IMR-90 (cell line): ENCODE data around the gene ATP9B. TPM values are rescaled to one million over a fixed set of nuclear protein-coding genes. Genes with fewer than 3 reads are reported as not detected.

Experiments used
- ATAC-seq: fragments of 200-7000 bp; cut with Tn5 transposase; 2 replicates; pipeline ENCODE4 v1.9.1; 2020; ENCODE audit warnings: low read depth, mild to moderate bottlenecking, moderate library complexity
- BruUV-seq: library from RNA; stranded (reverse); fragments of 400-500 nt; replicated peaks from 2 replicates; lab custom pipeline; 2021; lab: Mats Ljungman, UMichigan
- CTCF ChIA-PET: fragments of 300-600 bp; formaldehyde crosslinking; extraction: SDS; loops from one replicate; lab custom pipeline; 2021; ENCODE audit warnings: antibody characterized with exemption; lab: Yijun Ruan, JAX
- POLR2A ChIA-PET: fragments of 300-600 bp; sonication (Branson Sonifier 250); formaldehyde crosslinking; loops from one replicate; lab custom pipeline; 2022; ENCODE audit warnings: antibody characterized with exemption; ENCODE audit not compliant: unreplicated experiment; lab: Charles Lee
- DNase-seq: peaks from one replicate; pipeline ENCODE4 v3.0.0; 2013
- H2AFZ ChIP-seq: replicated peaks from 2 replicates; pipeline ENCODE3; 2013; ENCODE audit warnings: low read length, mild to moderate bottlenecking; ENCODE audit not compliant: poor library complexity
- H2AK5ac ChIP-seq: 2 replicates; pipeline ENCODE4 v1.6.1; 2013; ENCODE audit warnings: low read depth, low read length, inconsistent platforms
- H2AK9ac ChIP-seq: replicated peaks from 2 replicates; pipeline ENCODE3; 2013; ENCODE audit warnings: mild to moderate bottlenecking, low read depth, low read length, moderate library complexity; ENCODE audit not compliant: poor library complexity
- H2BK120ac ChIP-seq: 2 replicates; pipeline ENCODE4 v1.6.1; 2013; ENCODE audit warnings: low read depth, low read length, inconsistent platforms
- H2BK15ac ChIP-seq: 3 replicates; pipeline ENCODE4 v1.6.1; 2013; ENCODE audit warnings: low read depth, low read length, inconsistent platforms
- H2BK20ac ChIP-seq: 2 replicates; pipeline ENCODE4 v1.6.1; 2013; ENCODE audit warnings: low read depth, mild to moderate bottlenecking, inconsistent platforms, low read length, moderate library complexity
- H2BK5ac ChIP-seq: 2 replicates; pipeline ENCODE4 v1.6.1; 2013; ENCODE audit warnings: mild to moderate bottlenecking, low read depth, low read length, inconsistent platforms; ENCODE audit not compliant: poor library complexity, severe bottlenecking
- H3K14ac ChIP-seq: replicated peaks from 2 replicates; pipeline ENCODE4 v1.6.1; 2013; ENCODE audit warnings: low read depth, low read length, inconsistent platforms
- H3K18ac ChIP-seq: 2 replicates; pipeline ENCODE4 v1.6.1; 2013; ENCODE audit warnings: low read depth, low read length, control low read depth
- H3K23ac ChIP-seq: 2 replicates; pipeline ENCODE4 v1.6.1; 2013; ENCODE audit warnings: low read depth, low read length, inconsistent platforms
- H3K27ac ChIP-seq: 2 replicates; pipeline ENCODE4 v1.5.1; 2013; ENCODE audit warnings: mild to moderate bottlenecking, control low read depth, low read length; ENCODE audit not compliant: insufficient read depth
- H3K27me3 ChIP-seq: 2 replicates; pipeline ENCODE4 v1.6.1; 2013; ENCODE audit warnings: low read length; ENCODE audit not compliant: control insufficient read depth, insufficient read depth
- H3K36me3 ChIP-seq: 2 replicates; pipeline ENCODE4 v1.6.1; 2013; ENCODE audit warnings: low read length, mixed read lengths; ENCODE audit not compliant: control insufficient read depth, insufficient read depth
- H3K4ac ChIP-seq: 2 replicates; pipeline ENCODE4 v1.6.1; 2013; ENCODE audit warnings: low read depth, low read length, inconsistent platforms
- H3K4me1 ChIP-seq: 2 replicates; pipeline ENCODE4 v1.6.1; 2013; ENCODE audit warnings: low read length, mixed read lengths; ENCODE audit not compliant: control insufficient read depth, insufficient read depth
- H3K4me2 ChIP-seq: 2 replicates; pipeline ENCODE4 v1.6.1; 2013; ENCODE audit warnings: low read depth, mild to moderate bottlenecking, control low read depth, low read length, moderate library complexity
- H3K4me3 ChIP-seq: 2 replicates; pipeline ENCODE4 v1.5.1; 2013; ENCODE audit warnings: low read depth, mild to moderate bottlenecking, control low read depth, low read length, moderate library complexity; ENCODE audit not compliant: insufficient read depth
- H3K56ac ChIP-seq: 2 replicates; pipeline ENCODE4 v1.6.1; 2013; ENCODE audit warnings: low read length, inconsistent platforms; ENCODE audit not compliant: insufficient read depth; ENCODE audit errors: extremely low read depth
- H3K79me1 ChIP-seq, 2 experiments: 2 replicates each; pipeline ENCODE4 v1.6.1; 2013; ENCODE audit warnings: low read length in 2 of 2, inconsistent platforms in 1 of 2, low read depth in 1 of 2
- H3K9ac ChIP-seq: 2 replicates; pipeline ENCODE4 v1.6.1; 2013; ENCODE audit warnings: low read depth, low read length, control low read depth
- H3K9me1 ChIP-seq: 2 replicates; pipeline ENCODE4 v1.6.1; 2013; ENCODE audit warnings: low read length, inconsistent platforms; ENCODE audit not compliant: insufficient read depth
- H3K9me3 ChIP-seq: 2 replicates; pipeline ENCODE4 v1.6.1; 2013; ENCODE audit warnings: low read length; ENCODE audit not compliant: control insufficient read depth, insufficient read depth
- H4K20me1 ChIP-seq: 2 replicates; pipeline ENCODE4 v1.6.1; 2013; ENCODE audit warnings: low read length, inconsistent platforms; ENCODE audit not compliant: insufficient read depth
- H4K5ac ChIP-seq: 2 replicates; pipeline ENCODE4 v1.6.1; 2013; ENCODE audit warnings: mild to moderate bottlenecking, low read depth, low read length, control low read depth
- H4K8ac ChIP-seq, 2 experiments: 2 replicates each; pipeline ENCODE4 v1.6.1; 2013; ENCODE audit warnings: low read depth in 2 of 2, low read length in 2 of 2, control low read depth in 1 of 2, inconsistent platforms in 1 of 2
- H4K91ac ChIP-seq: 2 replicates; pipeline ENCODE4 v1.6.1; 2013; ENCODE audit warnings: low read depth, low read length, inconsistent platforms; ENCODE audit not compliant: insufficient read depth
- BHLHE40 ChIP-seq: fragments of 150-350 bp; IDR thresholded peaks from 2 replicates; pipeline ENCODE4 v1.6.1; 2016; ENCODE audit warnings: mild to moderate bottlenecking, low read depth, low read length
- CEBPB ChIP-seq: IDR thresholded peaks from 2 replicates; pipeline ENCODE4 v1.6.1; 2012; ENCODE audit warnings: low read depth, low read length, improper control_type of control experiment
- CHD1 ChIP-seq: IDR thresholded peaks from 2 replicates; pipeline ENCODE4 v1.6.1; 2012; ENCODE audit warnings: low read depth, low read length, improper control_type of control experiment
- CTCF ChIP-seq: conservative IDR thresholded peaks from 2 replicates; pipeline ENCODE4 v1.5.1; 2012; ENCODE audit warnings: mild to moderate bottlenecking, low read depth, low read length, improper control_type of control experiment
- ELK1 ChIP-seq: fragments of 150-350 bp; IDR thresholded peaks from 2 replicates; pipeline ENCODE4 v1.6.1; 2016; ENCODE audit warnings: low read depth, mild to moderate bottlenecking, low read length, moderate library complexity, borderline replicate concordance
- FOS ChIP-seq: fragments of 150-350 bp; IDR thresholded peaks from 2 replicates; pipeline ENCODE4 v1.6.1; 2016; ENCODE audit warnings: low read depth, low read length
- MAFK ChIP-seq: IDR thresholded peaks from 2 replicates; pipeline ENCODE4 v1.6.1; 2012; ENCODE audit warnings: low read depth, low read length, improper control_type of control experiment
- MAZ ChIP-seq: IDR thresholded peaks from 2 replicates; pipeline ENCODE4 v1.6.1; 2012; ENCODE audit warnings: low read depth, mild to moderate bottlenecking, low read length, improper control_type of control experiment, moderate library complexity, borderline replicate concordance
- MXI1 ChIP-seq: IDR thresholded peaks from 2 replicates; pipeline ENCODE4 v1.6.1; 2012; ENCODE audit warnings: low read depth, mild to moderate bottlenecking, low read length, moderate library complexity, borderline replicate concordance
- NFE2L2 ChIP-seq: fragments of 150-350 bp; IDR thresholded peaks from 2 replicates; pipeline ENCODE4 v1.6.1; 2016; ENCODE audit warnings: low read depth, mild to moderate bottlenecking, low read length
- POLR2A ChIP-seq: IDR thresholded peaks from 2 replicates; pipeline ENCODE4 v1.6.1; 2012; ENCODE audit warnings: mild to moderate bottlenecking, low read depth, low read length
- RAD21 ChIP-seq: IDR thresholded peaks from 2 replicates; pipeline ENCODE4 v1.6.1; 2012; ENCODE audit warnings: low read length, improper control_type of control experiment
- RCOR1 ChIP-seq: IDR thresholded peaks from 2 replicates; pipeline ENCODE4 v1.6.1; 2012; ENCODE audit warnings: mild to moderate bottlenecking, low read length, improper control_type of control experiment; ENCODE audit not compliant: insufficient replicate concordance
- RFX5 ChIP-seq: IDR thresholded peaks from 2 replicates; pipeline ENCODE4 v1.8.0; 2012; ENCODE audit warnings: low read depth, mild to moderate bottlenecking, low read length, moderate library complexity
- SMC3 ChIP-seq: fragments of 150-350 bp; IDR thresholded peaks from 2 replicates; pipeline ENCODE4 v1.6.1; 2016; ENCODE audit warnings: low read depth, mild to moderate bottlenecking, antibody characterized with exemption, low read length, moderate library complexity
- USF2 ChIP-seq: fragments of 150-350 bp; IDR thresholded peaks from 2 replicates; pipeline ENCODE4 v1.6.1; 2017; ENCODE audit warnings: mild to moderate bottlenecking, antibody characterized with exemption, low read length, low read depth
- WGBS, 2 experiments: methylation state at CpG; one replicate each; pipeline versions ENCODE4 v1.1.5 to v1.1.7; 2013; ENCODE audit warnings: missing lambda C conversion rate in 2 of 2; ENCODE audit not compliant: insufficient read length in 1 of 2; ENCODE audit errors: extremely low coverage in 2 of 2; 5-methylcytosine and 5-hydroxymethylcytosine counted together
- dilution Hi-C: fragments of 300-500 bp; cut with HindIII; formaldehyde crosslinking; loops from one replicate; pipeline ENCODE4 v1.14.3; 2018; ENCODE audit warnings: low sequenced_read_pairs; ENCODE audit not compliant: unreplicated experiment
- in situ Hi-C: fragments of 300-500 bp; cut with MboI; formaldehyde crosslinking; loops from 3 replicates; pipeline ENCODE4 v1.14.3; 2019; ENCODE audit warnings: low sequenced_read_pairs, inconsistent platforms, mixed read lengths
- intact Hi-C: fragments of 100-400 bp; cut with micrococcal nuclease; formaldehyde crosslinking; loops from 2 replicates; pipeline ENCODE4 v1.10.0; 2022
- polyA plus RNA-seq, 3 experiments: library from polyadenylated mRNA; depleted of rRNA; stranded (reverse); fragments of >200 nt; gene quantifications; 2 replicates each; pipeline ENCODE4 v1.2.3, GENCODE V29; 2012; ENCODE audit warnings: low replicate concordance in 1 of 3
- total RNA-seq: library from RNA; depleted of rRNA; stranded (reverse); fragments of >200 nt; gene quantifications from 2 replicates; pipeline ENCODE4 v1.2.3, GENCODE V29; 2012

The ATP9B gene
- total and polyA plus RNA-seq, 2 of the 4 experiments (the other 2 are of a cell fraction), result 11.0 to 11.5 TPM

- Histone ChIP-seq H3K27me3 (no peaks in the 10 kb centered on the region), H3K27ac (no peak overlapping the region), H3K4me3 (no peak overlapping the region), H2BK20ac (no peak overlapping the region), H3K18ac (no peak overlapping the region), H2BK15ac (no peak overlapping the region), H4K8ac (no peak overlapping the region), H3K4me2 (no peak overlapping the region; the same call in 1 of the 2 replicates), H3K14ac (no peak overlapping the region), H4K20me1 (peaks cover 5% of the 10 kb centered on the region; the same call in 1 of the 2 replicates), H3K4ac (no peak overlapping the region), H4K5ac (no peak overlapping the region), H2BK120ac (no peak overlapping the region), H3K79me1 (no peaks in the 10 kb centered on the region), H3K9me1 (no peaks in the 10 kb centered on the region), H3K56ac (no peak overlapping the region), H3K9ac (no peak overlapping the region), H3K9me3 (no peaks in the 10 kb centered on the region), H3K36me3 (peaks cover 9% of the 10 kb centered on the region), H2BK5ac (no peak overlapping the region), H2AK9ac (no peak overlapping the region), H4K91ac (no peak overlapping the region), H3K23ac (no peak overlapping the region), H3K4me1 (no peaks in the 10 kb centered on the region), H2AFZ (peak overlapping the region; percentile 82), H2AK5ac (no peak overlapping the region)
- dilution Hi-C loops, result no loop called here
- CTCF ChIA-PET, result interaction anchor here (0.9 to 3.1 kb wide), 5 partner anchors 11 to 265 kb away, joined by 3 to 10 read pairs (median 4); no protein-coding TSS in a partner anchor
- ATAC-seq (no peak), DNase-seq (no peak)
- POLR2A ChIA-PET, result no interaction called here
- TF ChIP-seq MAFK, result no peak
- TF ChIP-seq USF2, result no peak
- no peak for TF ChIP-seq RCOR1
- no peak for TF ChIP-seq FOS
- TF ChIP-seq POLR2A, result no peak
- no peak for TF ChIP-seq RAD21
- no peak for TF ChIP-seq ELK1
- no peak for TF ChIP-seq BHLHE40
- no peak for TF ChIP-seq SMC3
- TF ChIP-seq NFE2L2, result no peak
- no peak for TF ChIP-seq MAZ
- TF ChIP-seq CHD1, result no peak
- no peak for TF ChIP-seq MXI1
- TF ChIP-seq RFX5, result no peak
- TF ChIP-seq CEBPB, result no peak
- no peak for TF ChIP-seq CTCF
- in situ Hi-C loops, result loop anchor here (5.0 kb wide), 2 partner anchors 153 to 263 kb away; no protein-coding TSS in a partner anchor
- no TSS peak for BruUV-seq
- intact Hi-C loops, result no loop called here
- 68% methylated on average over 10 of the region's 22 CpGs; no CpG with 5 or more reads in 1 of the 2 experiments for WGBS, 2 experiments
These were observed 310.2 kb downstream of the ATP9B start for GRCh38 chr18:79379251-79379905.
